NB4 (cell line): ENCODE results near the gene ELOVL1.

Experiments used
- DNase-seq: peaks from one replicate; pipeline ENCODE4 v3.0.0; 2010; ENCODE audit warnings: low read depth
- H3K4me3 ChIP-seq: one replicate; pipeline ENCODE4 v1.5.1; 2011; ENCODE audit warnings: mild to moderate bottlenecking, low read depth, low read length, moderate library complexity
- CTCF ChIP-seq: IDR thresholded peaks from one replicate; pipeline ENCODE4 v1.5.1; 2012; ENCODE audit warnings: low read depth, low read length
- MYC ChIP-seq: IDR thresholded peaks from 2 replicates; pipeline ENCODE4 v1.6.1; 2011; ENCODE audit warnings: low read depth, low read length
- POLR2A ChIP-seq: IDR thresholded peaks from 2 replicates; pipeline ENCODE4 v1.6.1; 2011; ENCODE audit warnings: mild to moderate bottlenecking; ENCODE audit not compliant: insufficient read length; ENCODE audit errors: extremely low read depth
- TF ChIP-seq, protein P1 (sequence below): IDR thresholded peaks from 2 replicates; pipeline ENCODE4 v1.6.1; 2011; ENCODE audit warnings: low read depth, low read length

Gene ELOVL1

DNA sequence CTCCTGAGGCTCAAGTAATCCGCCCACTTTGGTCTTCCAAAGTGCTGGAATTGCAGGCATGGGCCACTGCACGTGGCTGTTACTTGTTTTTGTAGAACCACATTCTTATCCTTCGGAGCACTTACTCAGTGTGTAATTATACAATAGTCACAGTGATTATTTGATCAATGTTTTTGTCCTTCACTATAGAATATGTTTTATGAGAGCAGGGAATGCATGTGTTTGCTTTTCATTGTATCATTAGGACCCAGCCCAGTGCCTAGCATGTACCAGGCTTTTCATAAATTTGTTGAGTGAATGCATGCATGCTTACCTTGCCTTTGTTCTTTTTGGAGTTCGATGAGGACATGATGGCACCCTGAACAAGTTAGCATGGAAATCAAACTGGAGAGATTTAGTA, 27.7 kb upstream of the ELOVL1 start:
- no peak for TF ChIP-seq POLR2A
- no peak for TF ChIP-seq MYC
- TF ChIP-seq, protein P1, sequence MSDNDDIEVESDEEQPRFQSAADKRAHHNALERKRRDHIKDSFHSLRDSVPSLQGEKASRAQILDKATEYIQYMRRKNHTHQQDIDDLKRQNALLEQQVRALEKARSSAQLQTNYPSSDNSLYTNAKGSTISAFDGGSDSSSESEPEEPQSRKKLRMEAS = no peak
- TF ChIP-seq CTCF = no peak

GRCh38 chr1:43392702-43393101, 24.9 kb upstream of the ELOVL1 start:
- no peak for TF ChIP-seq POLR2A
- TF ChIP-seq MYC = no peak
- TF ChIP-seq, protein P1 = no peak
- TF ChIP-seq CTCF = no peak
- no peak overlapping the region for H3K4me3 ChIP-seq
- no peak for DNase-seq

More for the DNA sequence above, 27.7 kb upstream of the ELOVL1 start:
- DNase-seq = no peak
- no peak overlapping the region for H3K4me3 ChIP-seq

- TF ChIP-seq POLR2A (peak; percentile 81), CTCF (no peak), MYC (peak; percentile 28; the same call in 1 of the 2 replicates)
- TF ChIP-seq, protein P1 = no peak; the same call in 1 of the 2 replicates
- H3K4me3 ChIP-seq = peak within 1 kb of the TSS; percentile 92
- peak; percentile 93 for DNase-seq
Measured at GRCh38 chr1:43389326-43390313, 21.8 kb upstream of the ELOVL1 start, which contains the start of the genes MED8 and SZT2. MED8 (minus strand) TSS chr1:43389800; CDS start chr1:43389764, 36 bp downstream. SZT2 (plus strand) TSS chr1:43389899; CDS start chr1:43389969, 70 bp downstream.

DNA sequence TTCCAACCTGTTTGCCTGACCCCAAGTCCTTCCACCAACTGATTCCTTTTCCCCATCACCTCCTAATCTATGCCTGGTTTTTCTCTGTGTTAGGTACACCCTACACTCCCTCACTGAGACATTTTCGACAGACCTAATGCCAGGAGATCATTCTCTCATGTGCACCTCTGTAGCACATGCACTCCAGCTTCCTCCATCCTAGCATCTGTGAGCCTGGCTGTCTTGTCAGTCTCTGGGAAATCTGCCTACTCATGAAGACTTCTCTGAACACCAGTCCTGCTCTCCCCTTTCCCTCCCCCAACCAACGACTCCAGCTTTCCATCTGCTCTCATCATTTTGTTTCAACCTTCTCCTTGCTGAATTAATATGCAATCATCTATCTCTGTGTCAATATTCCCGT, 20.8 kb upstream of the ELOVL1 start:
- peak overlapping the region; percentile 92 for H3K4me3 ChIP-seq
- no peak for TF ChIP-seq MYC
- no peak for TF ChIP-seq CTCF
- TF ChIP-seq, protein P1 = no peak
- TF ChIP-seq POLR2A = no peak
- no peak for DNase-seq

GRCh38 chr1:43387976-43388599, 20.3 kb upstream of the ELOVL1 start:
- TF ChIP-seq POLR2A (no peak), MYC (no peak), CTCF (no peak)
- TF ChIP-seq, protein P1 = no peak
- H3K4me3 ChIP-seq = peak overlapping the region; percentile 92
- DNase-seq = no peak
